ENCODE data around the gene IMPDH1.

Gene IMPDH1

GRCh38 chr7:128454808-128455542, 45.2 kb upstream of the IMPDH1 start:
- POLR2A ChIA-PET = interaction anchor here (0.7 kb wide), 1 partner anchor 95 kb away, joined by 5 read pairs; no protein-coding TSS in a partner anchor
- peaks cover 0 to 9% (median 3%) of the 10 kb centered on the region in 4 experiments for H3K36me3 ChIP-seq (ENCODE audit: control insufficient read depth in 4 of 4, insufficient read depth in 4 of 4, low read length in 3 of 4)
- H3K9me3 ChIP-seq (ENCODE audit: control extremely low read depth in 1 of 5, control insufficient read depth in 4 of 5, insufficient read depth in 2 of 5, low read depth in 1 of 5, low read length in 4 of 5) = no peaks in the 10 kb centered on the region
- WGBS (ENCODE audit: insufficient coverage) = 64% methylated on average over 19 of the region's 25 CpGs
- H3K27me3 ChIP-seq (replicated peaks in 2 of 5; ENCODE audit: control insufficient read depth in 4 of 5, insufficient read depth in 5 of 5, low read length in 4 of 5) = peaks cover 0 to 4% (median 0%) of the 10 kb centered on the region in 5 experiments
- H3K27ac ChIP-seq (ENCODE audit: insufficient read depth in 1 of 2, low read depth in 1 of 2, low read length in 2 of 2, poor library complexity in 1 of 2, severe bottlenecking in 2 of 2) = peak overlapping the region in 1 of 2 experiments; percentile 85
- peak overlapping the region; percentile 77 to 98 (median 88) for H3K4me3 ChIP-seq (ENCODE audit: control insufficient read depth in 1 of 7, extremely low read depth in 1 of 7, insufficient read depth in 4 of 7, low read depth in 2 of 7, low read length in 6 of 7)
- CTCF ChIA-PET = interaction anchor here (0.7 to 5.6 kb wide), 7 partner anchors 11 to 111 kb away, joined by 3 to 56 read pairs (median 4); partner anchors contain the start of gene RBM28
- peak in 2 of 3 donors; percentile 43 to 46 for DNase-seq
- H3K4me1 ChIP-seq (ENCODE audit: control extremely low read depth in 1 of 4, control insufficient read depth in 4 of 4, insufficient read depth in 4 of 4, low read length in 3 of 4) = peaks cover 7 to 32% (median 21%) of the 10 kb centered on the region in 4 experiments

- ChIA-PET POLR2A (no interaction called here), CTCF (interaction anchor here (0.6 to 5.6 kb wide), 12 partner anchors 9 to 1039 kb away, joined by 3 to 56 read pairs (median 4); no protein-coding TSS in a partner anchor)
- H3K4me1 ChIP-seq (ENCODE audit: control extremely low read depth in 1 of 4, control insufficient read depth in 4 of 4, insufficient read depth in 4 of 4, low read length in 3 of 4) = peaks cover 7 to 26% (median 19%) of the 10 kb centered on the region in 4 experiments
- peak overlapping the region in 1 of 2 experiments; percentile 85 for H3K27ac ChIP-seq (ENCODE audit: insufficient read depth in 1 of 2, low read depth in 1 of 2, low read length in 2 of 2, poor library complexity in 1 of 2, severe bottlenecking in 2 of 2)
- H3K9me3 ChIP-seq (ENCODE audit: control extremely low read depth in 1 of 5, control insufficient read depth in 4 of 5, insufficient read depth in 2 of 5, low read depth in 1 of 5, low read length in 4 of 5) = no peaks in the 10 kb centered on the region
- peaks cover 0 to 4% (median 0%) of the 10 kb centered on the region in 5 experiments for H3K27me3 ChIP-seq (replicated peaks in 2 of 5; ENCODE audit: control insufficient read depth in 4 of 5, insufficient read depth in 5 of 5, low read length in 4 of 5)
- H3K4me3 ChIP-seq (ENCODE audit: control insufficient read depth in 1 of 7, extremely low read depth in 1 of 7, insufficient read depth in 4 of 7, low read depth in 2 of 7, low read length in 6 of 7) = no peak overlapping the region
- WGBS (ENCODE audit: insufficient coverage) = 94% methylated on average over 18 of the region's 23 CpGs
- peaks cover 0 to 9% (median 3%) of the 10 kb centered on the region in 4 experiments for H3K36me3 ChIP-seq (ENCODE audit: control insufficient read depth in 4 of 4, insufficient read depth in 4 of 4, low read length in 3 of 4)
- DNase-seq = no peak
These were observed 44.3 kb upstream of the IMPDH1 start for GRCh38 chr7:128453836-128454804.

- WGBS (ENCODE audit: insufficient coverage) = no CpG with 5 or more reads among the region's 1 CpG
- H3K4me3 ChIP-seq (ENCODE audit: control insufficient read depth in 1 of 7, extremely low read depth in 1 of 7, insufficient read depth in 4 of 7, low read depth in 2 of 7, low read length in 6 of 7) = no peak overlapping the region
- CTCF ChIA-PET = interaction anchor here (1.3 to 5.6 kb wide), 6 partner anchors 9 to 390 kb away, joined by 3 to 56 read pairs (median 4); no protein-coding TSS in a partner anchor
- H3K4me1 ChIP-seq (ENCODE audit: control extremely low read depth in 1 of 4, control insufficient read depth in 4 of 4, insufficient read depth in 4 of 4, low read length in 3 of 4) = peaks cover 3 to 19% (median 16%) of the 10 kb centered on the region in 4 experiments
- no peak for DNase-seq
- no peaks in the 10 kb centered on the region for H3K9me3 ChIP-seq (ENCODE audit: control extremely low read depth in 1 of 5, control insufficient read depth in 4 of 5, insufficient read depth in 2 of 5, low read depth in 1 of 5, low read length in 4 of 5)
- H3K27ac ChIP-seq (ENCODE audit: insufficient read depth in 1 of 2, low read depth in 1 of 2, low read length in 2 of 2, poor library complexity in 1 of 2, severe bottlenecking in 2 of 2) = no peak overlapping the region
- peaks cover 0 to 5% (median 2%) of the 10 kb centered on the region in 4 experiments for H3K36me3 ChIP-seq (ENCODE audit: control insufficient read depth in 4 of 4, insufficient read depth in 4 of 4, low read length in 3 of 4)
- POLR2A ChIA-PET = no interaction called here
- H3K27me3 ChIP-seq (replicated peaks in 2 of 5; ENCODE audit: control insufficient read depth in 4 of 5, insufficient read depth in 5 of 5, low read length in 4 of 5) = peaks cover 0 to 4% (median 0%) of the 10 kb centered on the region in 5 experiments
These were observed 42.8 kb upstream of the IMPDH1 start for GRCh38 chr7:128452552-128452951.

- Histone ChIP-seq H3K4me3 (ENCODE audit: control insufficient read depth in 1 of 7, extremely low read depth in 1 of 7, insufficient read depth in 4 of 7, low read depth in 2 of 7, low read length in 6 of 7) (no peak overlapping the region), H3K9me3 (ENCODE audit: control extremely low read depth in 1 of 5, control insufficient read depth in 4 of 5, insufficient read depth in 2 of 5, low read depth in 1 of 5, low read length in 4 of 5) (no peaks in the 10 kb centered on the region), H3K27me3 (replicated peaks in 2 of 5; ENCODE audit: control insufficient read depth in 4 of 5, insufficient read depth in 5 of 5, low read length in 4 of 5) (peaks cover 0 to 4% (median 0%) of the 10 kb centered on the region in 5 experiments), H3K4me1 (ENCODE audit: control extremely low read depth in 1 of 4, control insufficient read depth in 4 of 4, insufficient read depth in 4 of 4, low read length in 3 of 4) (peaks cover 3 to 8% (median 7%) of the 10 kb centered on the region in 4 experiments), H3K36me3 (ENCODE audit: control insufficient read depth in 4 of 4, insufficient read depth in 4 of 4, low read length in 3 of 4) (no peaks in the 10 kb centered on the region), H3K27ac (ENCODE audit: insufficient read depth in 1 of 2, low read depth in 1 of 2, low read length in 2 of 2, poor library complexity in 1 of 2, severe bottlenecking in 2 of 2) (no peak overlapping the region)
- WGBS (ENCODE audit: insufficient coverage) = 100% methylated on average over 3 of the region's 5 CpGs
- ChIA-PET POLR2A (no interaction called here), CTCF (interaction anchor here (1.1 to 5.6 kb wide), 3 partner anchors 23 to 103 kb away, joined by 3 to 56 read pairs (median 3); no protein-coding TSS in a partner anchor)
- no peak for DNase-seq
These were observed 41.1 kb upstream of the IMPDH1 start for GRCh38 chr7:128450913-128451312.

GRCh38 chr7:128450409-128450808, 40.6 kb upstream of the IMPDH1 start:
- Histone ChIP-seq H3K27ac (ENCODE audit: insufficient read depth in 1 of 2, low read depth in 1 of 2, low read length in 2 of 2, poor library complexity in 1 of 2, severe bottlenecking in 2 of 2) (no peak overlapping the region), H3K9me3 (ENCODE audit: control extremely low read depth in 1 of 5, control insufficient read depth in 4 of 5, insufficient read depth in 2 of 5, low read depth in 1 of 5, low read length in 4 of 5) (no peaks in the 10 kb centered on the region), H3K36me3 (ENCODE audit: control insufficient read depth in 4 of 4, insufficient read depth in 4 of 4, low read length in 3 of 4) (no peaks in the 10 kb centered on the region), H3K4me1 (ENCODE audit: control extremely low read depth in 1 of 4, control insufficient read depth in 4 of 4, insufficient read depth in 4 of 4, low read length in 3 of 4) (peaks cover 3 to 4% (median 4%) of the 10 kb centered on the region in 4 experiments), H3K4me3 (ENCODE audit: control insufficient read depth in 1 of 7, extremely low read depth in 1 of 7, insufficient read depth in 4 of 7, low read depth in 2 of 7, low read length in 6 of 7) (no peak overlapping the region), H3K27me3 (replicated peaks in 2 of 5; ENCODE audit: control insufficient read depth in 4 of 5, insufficient read depth in 5 of 5, low read length in 4 of 5) (peaks cover 0 to 4% (median 0%) of the 10 kb centered on the region in 5 experiments)
- CTCF ChIA-PET = interaction anchor here (2.3 to 3.0 kb wide), 2 partner anchors 10 to 22 kb away, joined by 13 to 18 read pairs; no protein-coding TSS in a partner anchor
- 72% methylated on average over 3 of the region's 4 CpGs for WGBS (ENCODE audit: insufficient coverage)
- POLR2A ChIA-PET = no interaction called here
- DNase-seq = peak in 2 of 3 donors; percentile 19 to 20

GRCh38 chr7:128448751-128449302, 39.0 kb upstream of the IMPDH1 start:
- no peaks in the 10 kb centered on the region for H3K9me3 ChIP-seq (ENCODE audit: control extremely low read depth in 1 of 5, control insufficient read depth in 4 of 5, insufficient read depth in 2 of 5, low read depth in 1 of 5, low read length in 4 of 5)
- CTCF ChIA-PET = interaction anchor here (0.9 to 3.0 kb wide), 8 partner anchors 9 to 61 kb away, joined by 3 to 18 read pairs (median 4); no protein-coding TSS in a partner anchor
- no peak overlapping the region for H3K27ac ChIP-seq (ENCODE audit: insufficient read depth in 1 of 2, low read depth in 1 of 2, low read length in 2 of 2, poor library complexity in 1 of 2, severe bottlenecking in 2 of 2)
- WGBS (ENCODE audit: insufficient coverage) = 100% methylated on average over 3 of the region's 6 CpGs
- POLR2A ChIA-PET = no interaction called here
- no peak for DNase-seq
- no peaks in the 10 kb centered on the region for H3K36me3 ChIP-seq (ENCODE audit: control insufficient read depth in 4 of 4, insufficient read depth in 4 of 4, low read length in 3 of 4)
- peaks cover 0 to 4% (median 0%) of the 10 kb centered on the region in 5 experiments for H3K27me3 ChIP-seq (replicated peaks in 2 of 5; ENCODE audit: control insufficient read depth in 4 of 5, insufficient read depth in 5 of 5, low read length in 4 of 5)
- no peak overlapping the region for H3K4me3 ChIP-seq (ENCODE audit: control insufficient read depth in 1 of 7, extremely low read depth in 1 of 7, insufficient read depth in 4 of 7, low read depth in 2 of 7, low read length in 6 of 7)
- H3K4me1 ChIP-seq (ENCODE audit: control extremely low read depth in 1 of 4, control insufficient read depth in 4 of 4, insufficient read depth in 4 of 4, low read length in 3 of 4) = no peaks in the 10 kb centered on the region
